GM18526 (cell line): ENCODE measurements around the gene PLEKHG4B.

Experiments
- POLR2A ChIP-seq: IDR thresholded peaks from 3 replicates; pipeline ENCODE4 v1.6.1; 2011; ENCODE audit not compliant: insufficient read length; ENCODE audit errors: extremely low read depth

PLEKHG4B gene

DNA sequence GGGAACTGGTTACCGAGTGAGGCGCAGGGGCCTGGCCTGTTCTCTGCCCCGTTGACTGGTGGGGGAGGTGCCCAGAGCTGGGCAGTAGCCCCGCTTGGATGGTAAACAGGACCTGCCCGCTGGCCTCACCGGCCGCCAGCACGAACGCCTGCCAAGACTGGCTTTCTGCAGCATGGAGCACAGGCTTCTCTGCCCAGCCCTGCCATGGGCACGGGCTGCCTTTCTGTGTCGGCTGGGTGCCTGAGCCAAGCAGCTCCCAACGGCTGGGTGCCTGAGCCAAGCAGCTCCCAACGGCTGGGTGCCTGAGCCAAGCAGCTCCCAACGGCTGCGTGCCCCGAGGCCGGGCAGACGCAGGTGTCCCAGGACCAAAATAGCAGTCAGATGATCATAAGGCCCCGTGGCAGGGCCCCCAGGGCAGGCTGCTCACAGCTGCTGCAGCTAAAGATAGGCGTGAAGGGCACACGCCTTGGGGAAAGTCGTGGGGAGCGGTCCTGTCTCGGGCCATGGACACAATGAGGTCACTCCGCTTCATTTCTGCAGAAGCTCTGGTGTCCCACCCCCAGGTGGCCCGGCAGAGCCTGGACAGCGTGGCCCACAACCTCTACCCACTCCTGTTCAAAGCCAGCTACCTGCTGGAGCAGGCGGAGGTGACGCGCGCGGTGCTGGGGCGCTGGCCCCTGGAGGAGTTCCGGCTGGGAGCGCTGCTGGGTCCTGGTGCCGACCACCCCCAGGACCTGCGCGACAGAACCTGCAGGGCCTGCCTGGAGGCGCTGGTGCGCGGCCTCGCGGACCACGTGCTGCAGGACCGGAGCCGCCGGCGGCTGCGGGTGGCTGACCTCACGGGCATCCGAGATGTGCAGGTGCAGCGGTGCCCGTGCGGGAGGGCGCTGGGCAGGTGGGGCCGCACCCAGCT is 99.3 kb downstream of the PLEKHG4B start, which contains the start of gene LRRC14B:
Gene LRRC14B, plus strand, starts transcription at position 460 of the 913 bp plus-strand sequence. Its CDS starts 44 bp downstream, at position 504.
- TF ChIP-seq POLR2A: no peak

DNA sequence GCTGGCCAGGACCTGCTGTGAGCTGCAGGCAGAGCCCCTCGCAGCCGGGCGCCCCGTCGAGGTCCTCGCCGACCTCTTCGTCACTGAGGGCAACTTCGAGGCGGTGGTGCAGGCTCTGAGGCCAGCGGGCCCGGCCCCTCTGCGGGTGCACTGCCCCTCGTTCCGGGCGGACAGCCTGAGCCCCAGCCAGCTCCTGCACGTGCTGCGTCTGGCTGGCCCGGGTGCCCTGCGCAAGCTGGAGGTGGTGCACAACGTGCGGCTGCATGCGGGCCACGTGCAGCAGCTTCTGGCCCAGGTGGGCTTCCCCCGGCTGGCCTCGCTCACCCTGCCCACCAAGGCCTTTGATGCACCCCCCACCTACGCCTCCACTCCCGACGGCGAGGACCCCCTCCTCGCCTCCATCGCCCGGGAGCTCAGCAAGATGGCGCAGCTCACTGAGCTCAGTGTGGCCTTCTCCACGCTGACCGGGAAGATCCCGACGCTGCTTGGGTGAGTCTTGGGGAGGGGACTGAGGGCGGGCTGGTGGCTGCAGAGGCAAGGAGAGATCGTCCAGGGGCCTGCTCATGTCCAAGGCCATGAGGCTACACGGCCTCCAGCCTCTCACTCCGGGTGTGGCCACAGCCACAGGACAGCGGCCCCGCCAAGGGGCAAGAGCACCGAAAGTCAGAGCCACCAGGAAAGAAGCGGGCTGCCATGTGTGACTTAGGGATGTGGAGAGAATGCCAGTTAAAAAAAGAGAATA is 100.2 kb downstream of the PLEKHG4B start:
- no peak for TF ChIP-seq POLR2A

DNA sequence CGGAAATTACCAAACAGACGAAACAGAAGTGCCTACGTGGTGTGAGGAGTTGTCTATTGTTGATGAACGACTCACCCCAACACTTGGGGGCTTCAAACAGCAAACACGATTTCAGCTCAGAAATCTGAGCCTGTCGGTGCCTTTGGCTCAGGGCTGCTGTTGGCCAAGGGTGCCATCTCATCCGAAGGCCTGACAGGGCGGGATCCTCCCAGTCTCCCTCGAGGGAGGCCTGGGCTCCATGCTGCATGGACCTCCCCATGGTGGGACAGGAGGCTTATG is 100.7 kb downstream of the PLEKHG4B start:
- TF ChIP-seq POLR2A: no peak

DNA sequence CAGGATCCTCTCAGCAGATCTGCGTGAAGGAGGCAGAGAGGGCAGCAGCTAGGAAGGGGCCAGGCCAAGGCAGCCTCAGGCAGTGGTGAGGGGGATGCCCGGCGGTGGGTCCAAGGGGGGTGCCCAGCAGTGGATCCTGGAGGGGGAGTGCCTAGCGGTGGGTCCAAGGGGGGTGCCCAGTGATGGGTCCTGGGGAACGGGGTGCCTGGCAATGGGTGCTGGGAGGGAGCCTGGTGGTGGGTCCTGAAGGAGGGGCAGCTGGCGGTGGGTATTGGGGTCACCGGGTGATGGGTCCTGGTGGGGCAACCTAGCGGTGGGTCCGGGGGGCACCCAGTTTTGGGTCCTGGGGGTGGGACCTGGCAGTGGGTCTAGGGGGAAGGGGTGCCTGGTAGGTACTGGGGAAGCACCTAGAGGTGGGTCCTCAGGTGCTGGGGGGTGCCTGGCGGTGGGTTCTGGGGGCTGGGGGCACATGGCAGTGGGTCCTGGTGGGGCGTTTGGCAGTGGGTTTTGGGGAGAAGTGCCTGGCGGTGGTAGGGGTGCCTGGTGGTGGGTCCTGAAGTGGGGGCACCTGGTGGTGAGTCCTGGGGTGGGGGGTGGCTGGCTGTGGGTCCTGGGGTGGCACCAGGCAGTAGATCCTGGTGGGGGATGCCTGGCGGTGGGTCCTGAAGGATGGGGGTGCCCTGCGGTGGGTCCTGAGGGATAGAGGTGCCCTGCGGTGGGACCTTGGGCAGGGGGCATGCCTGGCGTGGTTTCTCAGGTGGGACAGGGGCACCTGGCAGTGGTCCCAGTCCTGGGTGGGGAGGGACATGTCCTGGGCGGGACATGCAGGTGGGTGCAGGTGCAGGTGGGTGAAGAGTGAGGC is 101.2 kb downstream of the PLEKHG4B start:
- no peak for TF ChIP-seq POLR2A

DNA sequence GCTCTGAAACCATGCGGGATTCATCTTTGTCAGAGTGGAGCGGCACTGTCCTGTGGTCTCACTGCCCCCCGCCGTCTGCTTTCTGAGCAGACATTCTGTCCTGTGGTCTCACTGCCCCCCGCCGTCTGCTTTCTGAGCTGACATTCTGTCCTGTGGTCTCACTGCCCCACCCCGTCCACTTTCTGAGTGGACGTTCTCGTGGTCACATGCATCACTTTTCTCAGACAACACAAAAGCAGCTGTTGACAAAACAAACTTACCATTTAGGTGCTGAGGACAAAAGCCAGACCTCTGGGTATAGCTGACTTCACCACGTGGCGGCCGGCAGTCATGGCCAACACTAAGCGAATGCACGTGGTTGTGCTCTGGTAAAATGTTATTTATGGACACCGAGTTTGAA is 102.1 kb downstream of the PLEKHG4B start:
- no peak for TF ChIP-seq POLR2A

DNA sequence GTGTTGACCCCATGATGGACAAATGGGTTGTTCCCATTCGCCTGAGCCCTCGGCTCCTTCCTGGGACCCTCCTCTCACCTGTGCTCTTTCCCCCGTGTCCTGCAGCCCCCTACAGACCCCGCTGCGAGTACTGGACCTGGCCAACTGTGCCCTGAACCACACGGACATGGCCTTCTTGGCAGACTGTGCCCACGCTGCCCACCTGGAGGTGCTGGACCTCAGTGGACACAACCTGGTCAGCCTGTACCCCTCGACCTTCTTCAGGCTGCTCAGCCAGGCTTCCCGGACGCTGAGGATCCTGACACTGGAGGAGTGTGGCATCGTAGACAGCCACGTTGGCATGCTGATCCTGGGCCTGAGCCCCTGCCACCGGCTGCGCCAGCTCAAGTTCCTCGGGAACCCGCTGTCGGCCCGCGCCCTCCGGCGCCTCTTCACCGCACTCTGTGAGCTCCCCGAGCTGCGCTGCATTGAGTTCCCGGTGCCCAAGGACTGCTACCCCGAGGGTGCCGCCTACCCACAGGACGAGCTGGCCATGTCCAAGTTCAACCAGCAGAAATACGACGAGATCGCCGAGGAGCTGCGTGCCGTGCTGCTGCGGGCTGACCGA is 102.7 kb downstream of the PLEKHG4B start:
- no peak for TF ChIP-seq POLR2A

DNA sequence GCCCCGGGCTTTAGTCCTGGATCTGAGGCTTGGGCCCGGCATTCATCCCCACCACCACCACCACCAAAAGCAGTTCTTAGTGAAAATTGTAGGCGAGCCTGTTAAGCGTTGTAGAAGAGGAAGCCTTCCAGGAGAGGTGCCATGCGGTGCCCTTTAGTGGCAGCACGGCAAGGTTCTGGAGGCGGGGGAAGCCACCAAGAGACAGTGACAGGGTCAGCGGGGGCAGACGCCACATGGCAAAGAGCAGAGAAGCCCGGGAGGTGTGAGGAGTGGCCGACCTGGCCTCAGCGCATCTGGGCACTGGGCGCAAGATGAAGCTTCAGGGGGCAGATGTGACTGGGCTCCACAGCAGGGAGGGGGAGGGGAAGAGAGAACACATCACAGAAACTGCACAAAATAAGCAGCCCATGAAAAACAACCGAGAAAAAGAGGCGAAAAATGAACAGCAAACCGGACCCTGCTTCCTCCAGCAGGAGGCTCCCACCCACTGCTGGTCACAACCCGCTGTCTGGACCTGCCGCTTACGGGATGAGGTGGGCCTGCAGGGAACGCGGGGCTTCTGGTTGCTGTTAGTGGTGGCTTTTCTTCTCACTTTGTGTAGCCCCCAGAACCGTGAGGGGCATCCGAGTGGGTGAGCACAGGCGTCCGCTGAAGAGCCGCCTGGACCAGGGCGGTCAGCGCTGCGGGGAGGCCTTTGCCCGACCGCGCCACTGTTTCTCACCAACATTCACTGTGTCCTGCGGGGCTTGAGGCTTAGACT is 103.6 kb downstream of the PLEKHG4B start:
- TF ChIP-seq POLR2A: no peak

DNA sequence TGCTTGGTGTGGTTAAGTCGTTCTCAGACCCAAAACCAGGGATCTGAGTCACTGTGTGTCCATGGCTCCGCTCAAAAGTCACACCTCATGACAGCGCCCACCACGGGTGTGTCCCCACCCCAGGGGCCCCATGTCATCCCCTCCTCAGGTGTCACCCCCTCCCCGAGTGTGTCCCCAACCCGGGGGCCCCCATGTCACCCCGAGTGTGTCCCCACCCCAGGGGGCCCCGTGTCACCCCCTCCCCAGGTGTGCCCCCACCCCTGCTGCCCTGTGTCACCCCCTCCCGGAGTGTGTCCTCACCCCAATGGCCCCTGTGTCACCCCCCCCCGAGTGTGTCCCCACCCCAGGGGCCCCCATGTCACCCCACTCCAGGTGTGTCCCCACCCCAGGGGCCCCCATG is 104.4 kb downstream of the PLEKHG4B start:
- no peak for TF ChIP-seq POLR2A

DNA sequence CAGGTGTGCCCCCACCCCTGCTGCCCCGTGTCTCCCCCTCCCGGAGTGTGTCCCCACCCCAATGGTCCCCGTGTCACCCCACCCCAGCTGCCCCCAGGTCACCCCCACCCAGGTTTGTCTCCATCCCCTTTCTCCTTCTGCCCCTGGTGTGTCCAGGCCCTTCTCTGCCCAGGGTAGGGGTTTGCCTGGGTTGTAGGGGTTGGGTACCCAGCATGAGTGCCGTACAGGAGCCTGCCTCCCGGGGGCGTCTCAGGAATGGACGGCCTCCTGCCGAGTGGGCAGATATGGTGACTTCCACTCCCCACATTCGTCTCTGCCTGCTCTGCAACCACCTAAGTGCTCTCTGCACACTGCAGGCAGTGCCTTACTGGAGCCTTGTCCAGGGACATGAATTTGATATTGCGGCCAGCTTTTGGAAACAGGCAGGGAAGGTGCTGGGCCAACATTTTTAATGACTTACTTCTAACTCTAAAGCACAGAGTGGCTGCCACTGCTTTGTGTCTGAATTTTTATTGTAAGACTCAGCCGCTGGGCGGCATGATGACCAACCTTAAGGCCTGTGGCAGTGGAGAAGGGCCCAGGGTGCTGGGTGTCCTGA is 106.0 kb downstream of the PLEKHG4B start:
- no peak for TF ChIP-seq POLR2A

DNA sequence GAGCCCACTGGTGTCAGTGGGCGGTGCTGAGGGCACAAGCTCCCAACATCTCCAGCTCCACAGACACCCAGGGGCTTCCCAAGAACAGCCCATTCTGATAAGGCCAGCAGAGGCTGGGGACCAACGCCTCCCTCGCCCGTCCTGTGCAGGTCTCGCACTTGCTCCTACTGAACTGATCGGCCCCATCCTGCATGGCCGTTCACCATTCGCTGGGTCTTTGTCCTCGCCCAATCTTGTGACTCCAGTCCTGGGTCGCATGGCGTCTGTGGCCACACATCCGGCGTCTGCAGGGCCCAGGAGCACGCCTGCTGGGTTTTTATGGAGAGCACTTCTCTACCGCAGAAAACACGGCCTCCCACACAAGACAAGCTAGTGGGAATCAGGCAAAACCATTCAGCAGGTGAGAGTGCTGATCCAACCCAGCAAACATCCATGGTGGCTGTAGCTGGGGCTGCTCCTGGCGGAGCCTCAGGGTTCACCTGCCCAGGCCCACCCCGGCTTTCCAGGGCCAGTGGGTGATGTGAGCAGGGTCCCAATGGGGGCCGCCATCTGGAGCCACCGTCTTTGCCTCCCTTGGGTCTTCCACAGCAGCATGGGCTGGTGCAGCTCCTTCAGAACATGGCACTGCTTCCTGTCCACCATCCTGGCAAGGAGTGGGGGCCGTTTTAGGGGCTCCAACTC is 106.7 kb downstream of the PLEKHG4B start:
- TF ChIP-seq POLR2A: no peak

DNA sequence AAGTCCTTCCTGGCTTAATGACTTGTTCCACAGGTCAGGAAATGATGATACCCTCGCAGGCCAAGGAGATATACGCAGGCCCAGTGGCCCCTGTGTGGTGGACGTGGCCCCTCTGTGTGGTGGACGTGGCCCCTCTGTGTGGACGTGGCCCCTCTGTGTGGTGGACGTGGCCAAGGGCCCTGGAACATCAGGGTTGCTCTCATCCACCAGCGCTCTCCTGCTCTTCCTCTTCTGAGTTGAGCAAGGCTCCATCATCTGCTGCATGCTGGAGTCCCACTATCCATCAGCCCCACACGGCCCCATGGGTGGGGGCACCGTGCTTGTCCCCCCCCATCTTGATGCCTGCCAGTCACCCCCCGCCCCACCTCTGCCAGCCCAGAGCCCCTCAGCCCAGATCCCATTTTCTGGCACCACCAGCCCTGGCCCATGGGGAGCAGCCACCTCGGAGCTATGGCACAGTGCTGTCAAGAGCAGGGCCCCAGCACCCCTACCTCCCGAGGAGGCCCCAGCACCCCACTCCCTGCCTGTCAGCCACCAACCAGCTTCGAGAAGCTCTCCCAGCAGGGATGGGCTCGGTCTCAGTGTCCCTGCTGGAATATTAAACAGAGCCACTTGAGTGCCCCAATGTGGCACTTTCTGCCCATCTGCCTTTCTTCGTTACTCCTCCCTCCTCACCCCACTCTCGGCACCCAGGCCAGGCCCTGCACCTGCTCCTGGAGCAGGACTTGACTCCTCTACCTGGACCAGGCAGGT is 107.4 kb downstream of the PLEKHG4B start:
- no peak for TF ChIP-seq POLR2A

DNA sequence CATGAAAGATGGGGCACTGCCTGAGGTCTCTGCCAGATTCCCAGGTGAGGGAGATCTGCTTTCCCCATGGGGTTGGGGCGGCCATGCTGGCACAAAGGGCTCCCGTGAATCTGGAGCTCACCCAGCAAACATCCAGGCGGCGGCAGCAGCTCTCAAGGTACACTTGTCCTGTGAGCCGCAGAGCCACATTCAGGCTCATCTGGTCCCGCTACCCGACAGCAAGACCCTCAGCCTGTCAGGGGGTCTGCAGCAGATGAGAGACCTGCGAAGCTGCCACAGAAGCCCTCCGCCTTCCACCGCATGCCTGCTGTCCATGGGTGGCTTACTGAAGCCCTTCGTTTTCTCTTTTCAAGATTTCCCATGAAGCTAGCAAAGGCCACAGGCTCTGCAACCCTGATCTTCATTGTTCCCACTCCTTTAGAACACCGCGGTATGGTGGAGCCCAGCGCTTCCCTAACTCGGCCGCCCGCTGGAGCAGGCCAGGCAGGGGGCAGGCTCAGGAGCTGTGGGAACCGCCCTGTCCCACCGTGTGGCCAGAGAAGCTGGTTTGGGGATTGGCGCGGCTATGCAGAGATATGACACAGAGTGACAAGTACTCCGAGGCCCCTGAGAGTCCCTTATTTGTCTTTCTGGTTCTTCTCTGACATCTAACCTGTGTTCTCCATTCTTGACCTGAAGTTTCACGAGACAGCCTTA is 108.1 kb downstream of the PLEKHG4B start:
- no peak for TF ChIP-seq POLR2A
